T-helper 17 cell (primary cell): Measurements from ENCODE around the gene PCDHGA4. TPM values are rescaled to one million over a fixed set of nuclear protein-coding genes. Genes with fewer than 3 reads are reported as not detected.
"Not testable (repeated sequence)": the region's sequence is repeated elsewhere in the genome, so short reads cannot be mapped to it uniquely, and the experiment has no call there.

Experiments used
- ATAC-seq: fragments of 150-1000 bp; cut with Tn5 transposase; 2 replicates; pipeline ENCODE4 v1.10.0; 2021; ENCODE audit warnings: mild to moderate bottlenecking, moderate library complexity
- DNase-seq, 3 donors: peaks; one replicate each; pipeline versions ENCODE4 v3.0.0 to v3.0.0-alpha.2; 2020 to 2021
- H3K9me3 ChIP-seq: one replicate; pipeline ENCODE4 v1.7.0; 2013; ENCODE audit warnings: low read length, mild to moderate bottlenecking; ENCODE audit not compliant: control insufficient read depth, poor library complexity, severe bottlenecking
- H3K27ac Mint-ChIP-seq: one replicate; pipeline ENCODE4 v1.8.0; 2022; ENCODE audit warnings: mild to moderate bottlenecking, moderate library complexity, mixed read lengths
- H3K27me3 Mint-ChIP-seq: one replicate; pipeline ENCODE4 v1.8.0; 2022; ENCODE audit warnings: mixed read lengths
- H3K36me3 Mint-ChIP-seq: one replicate; pipeline ENCODE4 v1.8.0; 2022; ENCODE audit warnings: low read depth, mixed read lengths
- H3K4me1 Mint-ChIP-seq: one replicate; pipeline ENCODE4 v1.8.0; 2022; ENCODE audit warnings: mild to moderate bottlenecking, mixed read lengths
- H3K4me3 Mint-ChIP-seq: one replicate; pipeline ENCODE4 v1.8.0; 2022; ENCODE audit warnings: mild to moderate bottlenecking, moderate library complexity, mixed read lengths
- total RNA-seq, 4 donors: library from RNA in 2 of 4; stranded (reverse) in 2 of 4; gene quantifications; one replicate each; pipeline ENCODE4 v1.2.3 and lab custom pipeline; 2022 to 2026

The PCDHGA4 gene
- total RNA-seq (under 1 TPM in 1 of 2 donors, not detected in 1; 0.12 TPM), total RNA-seq (lab: John Stamatoyannopoulos, UW) (0 to 0.60 reads per million in 2 donors)

GRCh38 chr5:141354900-141355469 lies at the start of gene PCDHGA4:
Gene PCDHGA4 (plus strand): TSS chr5:141355021. CDS start chr5:141355108, 87 bp downstream.
- ATAC-seq (no peak), DNase-seq (no peak)
- Mint-ChIP-seq H3K27me3 (peaks cover 40% of the 10 kb centered on the region), H3K27ac (no peak within 1 kb of the TSS), H3K4me3 (peak within 1 kb of the TSS; percentile 7), H3K36me3 (peaks cover 2% of the 10 kb centered on the region), H3K4me1 (no peaks in the 10 kb centered on the region)
- H3K9me3 ChIP-seq: peaks cover 4% of the 10 kb centered on the region

GRCh38 chr5:141306630-141307029 lies 48.2 kb upstream of the PCDHGA4 start:
- H3K4me1 Mint-ChIP-seq: no peaks in the 10 kb centered on the region
- peaks cover 9% of the 10 kb centered on the region for H3K9me3 ChIP-seq
- H3K27me3 Mint-ChIP-seq: no peaks in the 10 kb centered on the region
- H3K27ac Mint-ChIP-seq: no peak overlapping the region
- peaks cover 1% of the 10 kb centered on the region for H3K36me3 Mint-ChIP-seq
- H3K4me3 Mint-ChIP-seq: no peak overlapping the region
- ATAC-seq (no peak), DNase-seq (no peak)

GRCh38 chr5:141313711-141314110 lies 41.1 kb upstream of the PCDHGA4 start:
- peaks cover 21% of the 10 kb centered on the region for H3K9me3 ChIP-seq
- H3K27me3 Mint-ChIP-seq: no peaks in the 10 kb centered on the region

GRCh38 chr5:141316963-141317362 lies 37.9 kb upstream of the PCDHGA4 start:
- Mint-ChIP-seq H3K36me3 (peaks cover 12% of the 10 kb centered on the region), H3K27ac (peak overlapping the region; percentile 12)
- not testable (repeated sequence) for H3K4me3 Mint-ChIP-seq, ATAC-seq, DNase-seq, H3K4me1 Mint-ChIP-seq, H3K27me3 Mint-ChIP-seq
- peaks cover 38% of the 10 kb centered on the region for H3K9me3 ChIP-seq

More at GRCh38 chr5:141313711-141314110, 41.1 kb upstream of the PCDHGA4 start:
- ATAC-seq (no peak), DNase-seq (no peak)
- peaks cover 9% of the 10 kb centered on the region for H3K36me3 Mint-ChIP-seq
- H3K4me1 Mint-ChIP-seq: no peaks in the 10 kb centered on the region
- no peak overlapping the region for H3K4me3 Mint-ChIP-seq
- H3K27ac Mint-ChIP-seq: no peak overlapping the region

- peak overlapping the region; percentile 95 for H3K27ac Mint-ChIP-seq
- peaks cover 12% of the 10 kb centered on the region for H3K36me3 Mint-ChIP-seq
- H3K27me3 Mint-ChIP-seq: no peaks in the 10 kb centered on the region
- H3K4me3 Mint-ChIP-seq: peak overlapping the region; percentile 94
- ATAC-seq (no peak), DNase-seq (no peak)
- peaks cover 30% of the 10 kb centered on the region for H3K9me3 ChIP-seq
- peaks cover 10% of the 10 kb centered on the region for H3K4me1 Mint-ChIP-seq
Observed at GRCh38 chr5:141319202-141319601, 35.6 kb upstream of the PCDHGA4 start.

- no peak for ATAC-seq
- H3K4me1 Mint-ChIP-seq: peaks cover 10% of the 10 kb centered on the region
- peaks cover 12% of the 10 kb centered on the region for H3K36me3 Mint-ChIP-seq
- H3K27ac Mint-ChIP-seq: peak overlapping the region; percentile 95
- no peak for DNase-seq
- H3K4me3 Mint-ChIP-seq: peak overlapping the region; percentile 94
- H3K9me3 ChIP-seq: peaks cover 30% of the 10 kb centered on the region
- H3K27me3 Mint-ChIP-seq: no peaks in the 10 kb centered on the region
Observed at GRCh38 chr5:141319699-141320098, 35.1 kb upstream of the PCDHGA4 start.

GRCh38 chr5:141320225-141321169 lies 34.3 kb upstream of the PCDHGA4 start, which contains the start of gene TAF7:
Gene TAF7 (minus strand): TSS chr5:141320784. CDS start chr5:141320044, 740 bp downstream.
- Mint-ChIP-seq H3K36me3 (peaks cover 11% of the 10 kb centered on the region), H3K4me3 (peak within 1 kb of the TSS; percentile 94), H3K27me3 (no peaks in the 10 kb centered on the region), H3K4me1 (peaks cover 10% of the 10 kb centered on the region), H3K27ac (peak within 1 kb of the TSS; percentile 95)
- DNase-seq (peak; percentile 83 to 91 (median 86)), ATAC-seq (peak; percentile 91)
- H3K9me3 ChIP-seq: peaks cover 30% of the 10 kb centered on the region

- H3K4me3 Mint-ChIP-seq: no peak overlapping the region
- peaks cover 23% of the 10 kb centered on the region for H3K9me3 ChIP-seq
- H3K4me1 Mint-ChIP-seq: peaks cover 10% of the 10 kb centered on the region
- ATAC-seq (no peak), DNase-seq (no peak)
- H3K36me3 Mint-ChIP-seq: peaks cover 8% of the 10 kb centered on the region
- no peak overlapping the region for H3K27ac Mint-ChIP-seq
- peaks cover 4% of the 10 kb centered on the region for H3K27me3 Mint-ChIP-seq
Observed at GRCh38 chr5:141322261-141322660, 32.6 kb upstream of the PCDHGA4 start.

- H3K27me3 Mint-ChIP-seq: peaks cover 19% of the 10 kb centered on the region
- peak overlapping the region; percentile 66 for H3K27ac Mint-ChIP-seq
- DNase-seq (peak; percentile 18 to 50 (median 45)), ATAC-seq (peak; percentile 95)
- no peaks in the 10 kb centered on the region for H3K36me3 Mint-ChIP-seq
- no peaks in the 10 kb centered on the region for H3K4me1 Mint-ChIP-seq
- H3K9me3 ChIP-seq: peaks cover 8% of the 10 kb centered on the region
- peak overlapping the region; percentile 89 for H3K4me3 Mint-ChIP-seq
Observed at GRCh38 chr5:141326088-141326854, 28.6 kb upstream of the PCDHGA4 start.

GRCh38 chr5:141328231-141328630 lies 26.6 kb upstream of the PCDHGA4 start:
- H3K9me3 ChIP-seq: peaks cover 14% of the 10 kb centered on the region
- H3K27me3 Mint-ChIP-seq: peaks cover 23% of the 10 kb centered on the region

GRCh38 chr5:141330299-141331080 lies 24.3 kb upstream of the PCDHGA4 start, which contains the start of gene PCDHGA1:
Gene PCDHGA1 (plus strand): TSS chr5:141330514.
- DNase-seq (no peak), ATAC-seq (peak; percentile 53)
- H3K4me1 Mint-ChIP-seq: no peaks in the 10 kb centered on the region
- no peak within 1 kb of the TSS for H3K27ac Mint-ChIP-seq
- H3K27me3 Mint-ChIP-seq: peaks cover 29% of the 10 kb centered on the region
- no peak within 1 kb of the TSS for H3K4me3 Mint-ChIP-seq
- H3K9me3 ChIP-seq: peaks cover 18% of the 10 kb centered on the region
- H3K36me3 Mint-ChIP-seq: peaks cover 2% of the 10 kb centered on the region

More at GRCh38 chr5:141328231-141328630, 26.6 kb upstream of the PCDHGA4 start:
- ATAC-seq: no peak
- Mint-ChIP-seq H3K4me1 (no peaks in the 10 kb centered on the region), H3K36me3 (no peaks in the 10 kb centered on the region), H3K4me3 (no peak overlapping the region), H3K27ac (no peak overlapping the region)
- DNase-seq: no peak

- peaks cover 20% of the 10 kb centered on the region for H3K9me3 ChIP-seq
- not testable (repeated sequence) for ATAC-seq, DNase-seq, H3K4me1 Mint-ChIP-seq, H3K27ac Mint-ChIP-seq, H3K4me3 Mint-ChIP-seq, H3K36me3 Mint-ChIP-seq
- H3K27me3 Mint-ChIP-seq: peaks cover 24% of the 10 kb centered on the region
Observed at GRCh38 chr5:141332571-141332970, 22.2 kb upstream of the PCDHGA4 start.
